C4-2B (cell line): Measurements from ENCODE around the gene DOCK3.

Source experiments
- H3K27ac ChIP-seq: fragments of 450-650 bp; 2 replicates; pipeline ENCODE4 v1.5.1; 2017
- ZFX ChIP-seq: fragments of 450-650 bp; IDR thresholded peaks from 2 replicates; pipeline ENCODE4 v1.6.1; 2017
- TF ChIP-seq, protein P1 (sequence below): fragments of 450-650 bp; conservative IDR thresholded peaks from 2 replicates; pipeline ENCODE4 v1.5.1; 2017; ENCODE audit warnings: mild to moderate bottlenecking

DOCK3 gene

DNA sequence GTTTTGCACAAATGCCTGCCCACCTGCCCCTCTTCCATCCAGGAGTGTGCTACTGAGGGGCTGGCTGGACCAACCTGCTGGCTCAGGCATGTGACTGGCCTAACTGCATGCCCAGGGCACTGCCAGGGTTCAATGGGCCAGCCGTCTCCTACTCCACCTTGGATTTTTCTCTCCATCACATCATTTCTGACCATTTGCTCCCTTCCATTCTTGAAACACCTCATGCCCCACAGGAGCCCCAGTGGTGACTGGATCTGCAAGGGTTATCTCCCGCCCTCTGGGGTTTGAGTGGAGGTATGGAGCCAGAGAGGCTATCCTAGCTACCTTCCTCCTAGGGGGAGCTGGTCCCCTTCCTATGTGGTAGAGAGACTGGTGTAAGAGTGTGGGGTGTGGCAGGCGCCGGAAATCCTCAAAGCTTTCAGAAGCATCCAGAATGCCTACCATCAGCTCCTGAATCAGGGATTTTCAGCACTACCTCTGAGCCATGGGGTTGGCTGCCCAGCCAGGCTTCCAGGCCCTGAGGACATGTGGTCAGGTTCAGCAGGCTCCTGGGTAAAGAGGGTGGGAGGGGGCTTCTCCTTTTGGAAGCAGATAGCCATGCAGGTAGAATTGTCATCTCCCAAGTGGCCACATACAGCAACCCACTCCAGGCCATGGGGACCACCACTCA is 707.5 kb downstream of the DOCK3 start:
- TF ChIP-seq, protein P1, sequence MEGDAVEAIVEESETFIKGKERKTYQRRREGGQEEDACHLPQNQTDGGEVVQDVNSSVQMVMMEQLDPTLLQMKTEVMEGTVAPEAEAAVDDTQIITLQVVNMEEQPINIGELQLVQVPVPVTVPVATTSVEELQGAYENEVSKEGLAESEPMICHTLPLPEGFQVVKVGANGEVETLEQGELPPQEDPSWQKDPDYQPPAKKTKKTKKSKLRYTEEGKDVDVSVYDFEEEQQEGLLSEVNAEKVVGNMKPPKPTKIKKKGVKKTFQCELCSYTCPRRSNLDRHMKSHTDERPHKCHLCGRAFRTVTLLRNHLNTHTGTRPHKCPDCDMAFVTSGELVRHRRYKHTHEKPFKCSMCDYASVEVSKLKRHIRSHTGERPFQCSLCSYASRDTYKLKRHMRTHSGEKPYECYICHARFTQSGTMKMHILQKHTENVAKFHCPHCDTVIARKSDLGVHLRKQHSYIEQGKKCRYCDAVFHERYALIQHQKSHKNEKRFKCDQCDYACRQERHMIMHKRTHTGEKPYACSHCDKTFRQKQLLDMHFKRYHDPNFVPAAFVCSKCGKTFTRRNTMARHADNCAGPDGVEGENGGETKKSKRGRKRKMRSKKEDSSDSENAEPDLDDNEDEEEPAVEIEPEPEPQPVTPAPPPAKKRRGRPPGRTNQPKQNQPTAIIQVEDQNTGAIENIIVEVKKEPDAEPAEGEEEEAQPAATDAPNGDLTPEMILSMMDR = no peak
- TF ChIP-seq ZFX = no peak

DNA sequence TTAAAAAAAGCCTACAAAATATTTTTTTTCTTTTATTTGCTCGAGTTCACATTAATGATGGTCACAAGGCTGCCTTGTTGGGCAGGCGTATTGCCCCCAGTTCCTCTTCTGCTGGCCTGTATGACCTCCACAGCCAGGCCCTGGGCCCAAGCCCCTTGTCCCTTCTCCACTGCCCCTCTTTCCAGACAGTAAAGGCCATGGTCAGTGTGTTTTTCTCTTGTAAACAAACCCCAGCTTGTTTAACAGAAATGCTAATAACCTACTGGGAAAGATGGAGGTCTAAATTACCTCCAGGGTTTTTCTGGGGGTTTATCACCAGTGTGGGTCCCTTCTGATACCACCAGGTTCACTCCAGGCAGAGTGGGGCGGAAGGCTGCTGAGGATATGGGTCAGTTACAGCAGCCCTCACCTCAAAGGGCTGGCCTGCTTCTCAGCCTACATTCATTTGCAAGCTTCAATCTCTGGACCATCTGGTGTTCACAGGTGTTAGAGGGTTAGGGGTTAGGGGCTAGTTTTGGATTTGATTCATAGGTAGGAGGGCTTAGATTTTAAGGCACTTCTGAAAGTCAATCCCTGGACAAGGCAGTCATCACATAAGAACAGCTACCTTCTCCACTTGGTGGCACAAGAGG is 708.3 kb downstream of the DOCK3 start:
- H3K27ac ChIP-seq = no peak overlapping the region
- no peak for TF ChIP-seq ZFX
- TF ChIP-seq, protein P1 = no peak

More for the DNA sequence above, 707.5 kb downstream of the DOCK3 start:
- H3K27ac ChIP-seq = no peak overlapping the region

DNA sequence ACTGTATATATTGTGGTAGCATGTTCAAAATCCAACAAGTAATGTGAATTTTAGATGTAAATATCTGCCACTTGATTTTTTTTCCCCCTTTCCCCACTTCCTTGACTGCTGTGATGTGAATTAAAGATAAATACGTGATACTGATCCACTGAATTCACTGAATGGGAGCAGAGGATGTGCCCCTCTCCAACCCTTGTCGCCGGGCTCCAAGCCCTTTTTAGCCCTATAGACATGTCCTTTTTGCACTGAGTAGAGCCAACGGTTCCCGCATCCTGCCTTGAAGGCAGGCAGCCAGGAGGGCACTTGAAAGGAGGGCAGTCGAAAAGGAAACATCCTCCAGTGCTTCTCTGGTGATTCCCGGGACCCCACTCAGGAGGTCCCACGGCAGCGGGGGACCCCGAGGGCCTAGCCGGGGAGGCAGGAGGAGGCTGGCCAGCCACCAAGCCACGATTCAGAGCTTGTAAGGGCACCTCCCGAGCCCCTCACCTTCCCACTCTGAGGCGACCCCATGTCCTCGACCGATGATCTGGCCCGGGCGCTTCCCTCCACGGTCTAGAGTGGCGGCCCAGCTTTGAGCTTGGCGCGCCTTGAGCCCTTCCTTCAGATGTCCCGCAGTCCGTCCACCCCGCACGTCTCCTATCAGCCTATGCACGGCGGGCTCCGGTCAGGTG is 709.5 kb downstream of the DOCK3 start:
- TF ChIP-seq ZFX = peak; percentile 75; the same call in 1 of the 2 replicates
- TF ChIP-seq, protein P1 = no peak
- peak overlapping the region; percentile 97 for H3K27ac ChIP-seq

DNA sequence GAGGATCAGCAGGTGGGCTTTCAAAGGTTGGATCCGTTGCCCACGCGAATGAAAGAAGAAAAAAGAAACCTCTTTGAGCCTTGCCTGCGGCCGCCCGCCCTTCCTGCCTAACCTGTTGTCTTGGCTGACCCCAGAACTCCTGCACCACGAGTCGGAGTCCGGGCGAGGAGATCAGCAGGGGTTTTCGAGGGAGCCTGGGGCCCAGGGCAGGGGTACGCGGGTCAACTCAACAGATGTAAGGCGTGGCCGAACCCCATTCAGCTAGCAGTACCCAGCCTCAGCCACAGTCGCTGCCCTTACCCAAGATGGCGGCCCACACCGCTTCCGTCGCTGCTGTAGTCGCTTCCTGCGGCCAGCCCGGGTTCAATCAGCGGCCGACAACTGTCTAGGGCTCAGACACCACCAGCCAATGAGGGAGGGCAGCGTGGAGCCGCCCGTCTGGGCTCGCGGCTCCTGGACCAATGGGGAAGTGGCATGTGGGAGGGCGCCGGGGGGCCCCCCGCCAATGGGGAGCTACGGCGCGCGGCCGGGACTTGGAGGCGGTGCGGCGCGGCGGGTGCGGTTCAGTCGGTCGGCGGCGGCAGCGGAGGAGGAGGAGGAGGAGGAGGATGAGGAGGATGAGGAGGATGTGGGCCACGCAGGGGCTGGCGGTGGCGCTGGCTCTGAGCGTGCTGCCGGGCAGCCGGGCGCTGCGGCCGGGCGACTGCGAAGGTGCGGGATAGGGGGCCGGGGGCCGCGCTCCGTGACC is 710.2 kb downstream of the DOCK3 start, which contains the start of gene MANF:
TSS of gene MANF (plus strand) at position 566 of the 748 bp plus-strand sequence. CDS start at position 618, 52 bp downstream.
- TF ChIP-seq ZFX = peak; percentile 64
- TF ChIP-seq, protein P1 = no peak
- H3K27ac ChIP-seq = peak within 1 kb of the TSS; percentile 97

DNA sequence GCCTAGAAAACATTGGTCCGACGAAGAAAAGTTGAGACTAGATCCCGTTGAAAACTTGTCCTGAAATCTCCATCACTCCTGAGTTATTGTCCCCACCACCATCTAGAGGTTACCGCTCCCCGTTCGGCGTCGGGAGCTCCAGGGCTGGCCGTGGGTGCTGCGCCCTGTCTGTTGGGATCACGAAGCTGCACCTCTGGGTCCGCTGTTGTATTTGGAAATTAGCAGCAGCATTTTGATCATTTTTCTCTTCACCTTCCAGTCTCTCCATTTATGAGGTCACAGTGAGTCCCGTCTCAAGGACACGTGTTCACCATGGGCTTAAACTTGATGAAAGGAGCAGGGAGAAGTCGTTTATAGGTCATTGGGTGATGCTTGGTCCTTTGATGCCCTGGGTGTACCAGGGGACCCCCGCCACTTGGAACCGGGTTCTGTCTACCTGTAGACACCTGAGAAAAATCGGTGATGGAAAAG is 710.9 kb downstream of the DOCK3 start:
- peak overlapping the region; percentile 97 for H3K27ac ChIP-seq

DNA sequence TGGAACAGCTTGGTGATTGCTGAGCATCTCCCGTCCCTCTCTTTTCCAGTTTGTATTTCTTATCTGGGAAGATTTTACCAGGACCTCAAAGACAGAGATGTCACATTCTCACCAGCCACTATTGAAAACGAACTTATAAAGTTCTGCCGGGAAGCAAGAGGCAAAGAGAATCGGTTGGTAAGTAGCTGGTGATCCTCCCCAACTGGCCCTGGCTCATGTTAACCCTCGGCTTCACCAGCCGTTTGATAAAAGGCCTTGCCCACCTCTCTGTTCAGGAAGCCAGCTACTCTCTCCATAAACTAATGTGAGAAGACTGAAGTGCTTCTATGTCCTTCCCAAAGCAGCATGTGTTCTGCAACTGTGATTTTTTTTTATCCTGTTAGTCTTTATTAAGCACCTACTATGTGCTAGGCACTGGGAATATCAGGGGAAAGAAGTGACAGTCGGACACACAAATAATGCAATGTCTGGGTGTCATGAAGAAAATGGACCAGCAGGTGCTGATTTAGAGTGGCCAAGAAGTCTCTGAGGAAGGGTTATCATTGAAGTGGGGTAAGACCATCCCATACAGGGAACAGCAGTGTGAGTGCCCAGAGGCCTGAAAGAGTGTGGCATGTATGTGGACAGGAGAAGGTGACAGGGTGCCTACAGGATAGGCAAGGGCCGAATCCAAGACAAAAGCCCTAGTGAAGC is 711.6 kb downstream of the DOCK3 start:
- H3K27ac ChIP-seq = peak overlapping the region; percentile 97
- TF ChIP-seq, protein P1 = no peak
- TF ChIP-seq ZFX = no peak

More for the DNA sequence above, 710.9 kb downstream of the DOCK3 start:
- TF ChIP-seq, protein P1 = no peak
- no peak for TF ChIP-seq ZFX
